ENCODE measurements around the gene HS2ST1.

GRCh38 chr1:86992861-86993260 is 78.4 kb downstream of the HS2ST1 start:
- TF ChIP-seq CTCF (IDR thresholded peaks at IDR 0.05): no peak
- TF ChIP-seq POLR2AphosphoS5 (IDR thresholded peaks at IDR 0.05; ENCODE audit: insufficient read depth in 1 of 2, low read depth in 1 of 2): no peak
- no peak for TF ChIP-seq POLR2A (IDR thresholded peaks at IDR 0.05)

Measured in vagina (tissue), 2 donors.